ENCODE data around the gene MIS18A.
"Not testable (repeated sequence)": the region's sequence is repeated elsewhere in the genome, so short reads cannot be mapped to it uniquely, and the experiment has no call there.

Gene MIS18A

DNA sequence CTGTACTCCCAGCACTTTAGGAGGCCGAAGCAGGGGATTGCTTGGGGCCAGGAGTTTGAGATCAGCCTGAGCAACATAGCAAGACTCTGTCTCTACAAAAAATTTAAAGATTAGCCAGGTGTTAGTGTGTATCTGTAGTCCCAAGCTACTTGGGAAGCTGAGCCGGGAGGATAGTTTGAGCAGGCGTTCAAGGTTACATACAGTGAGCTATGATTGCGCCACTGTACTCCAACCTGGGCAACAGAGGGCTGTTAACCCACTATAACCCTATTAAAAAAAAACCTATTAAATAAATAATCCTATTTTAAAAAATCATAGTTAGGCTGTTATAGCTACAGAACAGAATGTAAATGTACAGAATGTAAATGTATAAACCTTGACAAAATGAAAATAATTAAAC is 2.2 kb downstream of the MIS18A start:
- H3F3A ChIP-seq (ENCODE audit: insufficient read depth, low read length): no peaks in the 10 kb centered on the region
- H3K27me3 ChIP-seq (replicated peaks; ENCODE audit: insufficient read depth, low read length): no peaks in the 10 kb centered on the region
- TF ChIP-seq EZH2phosphoT487 (IDR thresholded peaks at IDR 0.05; ENCODE audit: low read length) (no peak), CTCF (IDR thresholded peaks at IDR 0.05; ENCODE audit: low read length) (no peak), EZH2 (optimal IDR thresholded peaks at IDR 0.05; ENCODE audit: low read depth, low read length) (no peak)
- H3K79me2 ChIP-seq (ENCODE audit: low read length): peaks cover 40% of the 10 kb centered on the region
- no peaks in the 10 kb centered on the region for H4K20me1 ChIP-seq (ENCODE audit: insufficient read depth, low read length)
- DNase-seq: no peak
- no peaks in the 10 kb centered on the region for H3K9me3 ChIP-seq (replicated peaks; ENCODE audit: insufficient read depth, low read length)
- H3K4me2 ChIP-seq (ENCODE audit: low read depth, low read length): no peak overlapping the region
- H3K4me3 ChIP-seq (ENCODE audit: low read length): no peak overlapping the region
- no peak overlapping the region for H2AFZ ChIP-seq (ENCODE audit: low read length)
- peaks cover 13% of the 10 kb centered on the region; the same call in 1 of the 2 replicates for H3K4me1 ChIP-seq (ENCODE audit: low read length)
- H3K9me2 ChIP-seq (replicated peaks; ENCODE audit: insufficient read depth, low read length): no peaks in the 10 kb centered on the region
- H3K9ac ChIP-seq (ENCODE audit: low read length): no peak overlapping the region
- H3K27ac ChIP-seq (ENCODE audit: low read length): no peak overlapping the region
- H3K36me3 ChIP-seq (replicated peaks; ENCODE audit: insufficient read depth, low read length): no peaks in the 10 kb centered on the region

GRCh38 chr21:32270748-32271147 is 8.1 kb downstream of the MIS18A start:
- Histone ChIP-seq H3K27me3 (replicated peaks; ENCODE audit: insufficient read depth, low read length) (no peaks in the 10 kb centered on the region), H3K4me2 (ENCODE audit: low read depth, low read length) (no peak overlapping the region), H3K9me2 (replicated peaks; ENCODE audit: insufficient read depth, low read length) (no peaks in the 10 kb centered on the region), H3K9ac (ENCODE audit: low read length) (no peak overlapping the region), H2AFZ (ENCODE audit: low read length) (no peak overlapping the region), H3K9me3 (replicated peaks; ENCODE audit: insufficient read depth, low read length) (no peaks in the 10 kb centered on the region), H3K27ac (ENCODE audit: low read length) (no peak overlapping the region), H3K4me1 (ENCODE audit: low read length) (no peaks in the 10 kb centered on the region), H3K4me3 (ENCODE audit: low read length) (no peak overlapping the region), H3F3A (ENCODE audit: insufficient read depth, low read length) (no peaks in the 10 kb centered on the region), H3K79me2 (ENCODE audit: low read length) (peaks cover 13% of the 10 kb centered on the region), H4K20me1 (ENCODE audit: insufficient read depth, low read length) (no peaks in the 10 kb centered on the region; the same call in 1 of the 2 replicates), H3K36me3 (replicated peaks; ENCODE audit: insufficient read depth, low read length) (peaks cover 3% of the 10 kb centered on the region; the same call in 1 of the 2 replicates)
- TF ChIP-seq CTCF (IDR thresholded peaks at IDR 0.05; ENCODE audit: low read length) (no peak), EZH2 (optimal IDR thresholded peaks at IDR 0.05; ENCODE audit: low read depth, low read length) (no peak), EZH2phosphoT487 (IDR thresholded peaks at IDR 0.05; ENCODE audit: low read length) (no peak)
- no peak for DNase-seq

- not testable (repeated sequence) for H3K36me3 ChIP-seq (replicated peaks; ENCODE audit: insufficient read depth, low read length); H3F3A ChIP-seq (ENCODE audit: insufficient read depth, low read length); H3K4me1 ChIP-seq (ENCODE audit: low read length); H3K9ac ChIP-seq (ENCODE audit: low read length); H3K79me2 ChIP-seq (ENCODE audit: low read length); H4K20me1 ChIP-seq (ENCODE audit: insufficient read depth, low read length); H3K9me3 ChIP-seq (replicated peaks; ENCODE audit: insufficient read depth, low read length); H3K4me2 ChIP-seq (ENCODE audit: low read depth, low read length); H3K9me2 ChIP-seq (replicated peaks; ENCODE audit: insufficient read depth, low read length); H3K27me3 ChIP-seq (replicated peaks; ENCODE audit: insufficient read depth, low read length); DNase-seq; H3K4me3 ChIP-seq (ENCODE audit: low read length); H2AFZ ChIP-seq (ENCODE audit: low read length); H3K27ac ChIP-seq (ENCODE audit: low read length)
Measured at GRCh38 chr21:32265321-32265720, 13.5 kb downstream of the MIS18A start.

- no peak overlapping the region for H3K4me3 ChIP-seq (ENCODE audit: low read length)
- no peaks in the 10 kb centered on the region for H3K79me2 ChIP-seq (ENCODE audit: low read length)
- H3K27ac ChIP-seq (ENCODE audit: low read length): no peak overlapping the region
- no peaks in the 10 kb centered on the region for H3K9me3 ChIP-seq (replicated peaks; ENCODE audit: insufficient read depth, low read length)
- no peaks in the 10 kb centered on the region for H3K36me3 ChIP-seq (replicated peaks; ENCODE audit: insufficient read depth, low read length)
- no peak for DNase-seq
- no peak for TF ChIP-seq EZH2phosphoT487 (IDR thresholded peaks at IDR 0.05; ENCODE audit: low read length)
- TF ChIP-seq CTCF (IDR thresholded peaks at IDR 0.05; ENCODE audit: low read length): no peak
- TF ChIP-seq EZH2 (optimal IDR thresholded peaks at IDR 0.05; ENCODE audit: low read depth, low read length): no peak
- H4K20me1 ChIP-seq (ENCODE audit: insufficient read depth, low read length): no peaks in the 10 kb centered on the region
- no peaks in the 10 kb centered on the region for H3K4me1 ChIP-seq (ENCODE audit: low read length)
- no peaks in the 10 kb centered on the region for H3K9me2 ChIP-seq (replicated peaks; ENCODE audit: insufficient read depth, low read length)
- H3F3A ChIP-seq (ENCODE audit: insufficient read depth, low read length): no peaks in the 10 kb centered on the region
- no peaks in the 10 kb centered on the region for H3K27me3 ChIP-seq (replicated peaks; ENCODE audit: insufficient read depth, low read length)
- no peak overlapping the region for H3K9ac ChIP-seq (ENCODE audit: low read length)
- H2AFZ ChIP-seq (ENCODE audit: low read length): no peak overlapping the region
- no peak overlapping the region for H3K4me2 ChIP-seq (ENCODE audit: low read depth, low read length)
Measured at GRCh38 chr21:32261929-32262328, 16.9 kb downstream of the MIS18A start.

Measured in MM.1S (cell line).